Transverse colon (tissue), 4 donors: ENCODE measurements around the gene CLK4. TPM values are rescaled to one million over a fixed set of nuclear protein-coding genes. Genes with fewer than 3 reads are reported as not detected.

Source experiments
- DNase-seq: peaks from one replicate; pipeline ENCODE4 v3.0.0-alpha.2; 2019
- H3K27ac ChIP-seq, 4 donors: fragments of 200-600 bp; sonication (generic); 2 replicates each; pipeline ENCODE4 v1.5.1; 2016 to 2018; ENCODE audit warnings: inconsistent platforms in 4 of 4
- H3K27me3 ChIP-seq: fragments of 200-600 bp; sonication (generic); 2 replicates; pipeline ENCODE4 v1.5.1; 2017; ENCODE audit warnings: inconsistent platforms
- H3K36me3 ChIP-seq, 4 donors: fragments of 200-600 bp; sonication (generic); 2 replicates each; pipeline ENCODE4 v1.5.1; 2017 to 2019; ENCODE audit warnings: inconsistent platforms in 4 of 4
- H3K4me1 ChIP-seq, 4 donors: fragments of 200-600 bp; sonication (generic); 2 replicates each; pipeline ENCODE4 v1.5.1; 2017 to 2020; ENCODE audit warnings: inconsistent platforms in 4 of 4
- H3K4me3 ChIP-seq, 4 donors: fragments of 200-600 bp; sonication (generic); 1 replicate in 1 of 4; 2 replicates in 3 of 4; pipeline versions ENCODE4 v1.5.1 to v1.6.1; 2017 to 2019; ENCODE audit warnings: inconsistent platforms in 4 of 4
- H3K9me3 ChIP-seq, 2 donors: fragments of 200-600 bp; sonication (generic); 2 replicates each; pipeline ENCODE4 v1.5.1; 2017 to 2019; ENCODE audit warnings: inconsistent platforms in 2 of 2
- EP300 ChIP-seq: sonication (generic); formaldehyde crosslinking; IDR thresholded peaks from one replicate; pipeline ENCODE4 v1.6.1; 2017; ENCODE audit warnings: antibody characterized with exemption, low read depth
- POLR2A ChIP-seq: fragments of 450-650 bp; IDR thresholded peaks from one replicate; pipeline ENCODE4 v1.6.1; 2016; ENCODE audit warnings: antibody characterized with exemption, mild to moderate bottlenecking, moderate library complexity
- POLR2AphosphoS5 ChIP-seq, 3 donors: sonication (generic); formaldehyde crosslinking; IDR thresholded peaks; one replicate each; pipeline ENCODE4 v1.6.1; 2016; ENCODE audit warnings: antibody characterized with exemption in 3 of 3
- WGBS, 2 donors: methylation state at CpG; one replicate each; pipeline ENCODE4 v1.1.5; 2018; ENCODE audit warnings: low coverage in 1 of 2; 5-methylcytosine and 5-hydroxymethylcytosine counted together
- in situ Hi-C, 4 donors: fragments of 200-750 bp; cut with MboI; loops; one replicate each; pipeline versions ENCODE4 v1.15.0 to v1.15.1; 2017; ENCODE audit warnings: low sequenced_read_pairs in 3 of 4, low pct_ligation_motif_present in 1 of 4, low pct_unique_long_range_greater_than_20kb in 1 of 4
- intact Hi-C: fragments of 100-400 bp; cut with DNase I; formaldehyde crosslinking; loops from one replicate; pipeline ENCODE4 v1.15.1; 2023; ENCODE audit warnings: low total_unique reads
- total RNA-seq, 4 donors: library from RNA; depleted of rRNA; stranded (reverse); fragments of >200 nt; gene quantifications; one replicate each; pipeline ENCODE4 v1.1.0, GENCODE V29; 2016
- TF ChIP-seq, protein P1 (sequence below), 5 experiments: fragments of 200-600 bp in 3 of 5; fragments of 450-650 bp in 2 of 5; sonication (generic) in 3 of 5; IDR thresholded peaks; 1 replicate in 2 of 5; 2 replicates in 3 of 5; pipeline ENCODE4 v1.5.1; 2016 to 2017; ENCODE audit warnings: antibody characterized with exemption in 5 of 5, inconsistent platforms in 3 of 5, mild to moderate bottlenecking in 2 of 5, moderate library complexity in 1 of 5

Gene CLK4
- total RNA-seq, 4 donors from 2014 or later, result 36.0 to 72.6 (median 52.4) TPM

DNA sequence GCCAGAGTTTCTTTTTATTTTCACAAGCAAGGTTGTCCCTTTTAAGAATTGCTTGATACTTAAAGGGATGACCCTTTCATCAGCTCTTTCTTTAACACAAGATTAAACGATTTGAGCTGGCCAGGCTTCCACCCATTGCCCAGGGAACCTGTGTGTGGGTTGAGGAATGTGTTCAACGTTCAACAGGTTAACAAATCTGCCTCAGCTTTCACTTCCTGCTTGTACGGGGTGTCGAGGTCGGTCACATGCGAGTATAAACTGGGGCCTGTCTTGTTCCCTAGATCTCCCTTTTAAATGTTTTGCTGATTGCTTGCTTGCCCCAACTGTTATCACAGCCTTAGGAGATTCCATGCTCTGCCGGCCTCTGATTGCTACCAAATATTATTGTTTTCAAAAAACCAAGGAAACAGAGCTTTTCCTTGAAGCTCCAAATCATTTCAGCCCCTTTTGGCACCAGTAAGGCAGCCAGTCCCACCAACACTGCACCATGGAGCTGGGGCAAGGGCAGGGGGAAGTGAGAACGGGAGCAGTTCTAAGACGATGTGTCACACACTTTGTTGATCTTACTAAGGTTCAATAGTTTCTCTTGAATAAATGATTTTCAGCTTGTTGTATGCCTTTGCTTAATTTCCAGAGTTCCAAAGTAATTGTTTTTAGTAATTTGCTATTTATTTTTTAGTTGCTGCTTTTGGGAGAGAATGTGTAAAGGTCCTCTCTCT, 10.7 kb upstream of the CLK4 start:
- H3K27me3 ChIP-seq, result no peaks in the 10 kb centered on the region
- no peaks in the 10 kb centered on the region for H3K36me3 ChIP-seq
- in situ Hi-C loops (no loop called here), intact Hi-C loops (no loop called here)
- H3K4me1 ChIP-seq, result no peaks in the 10 kb centered on the region
- DNase-seq, result no peak
- no peaks in the 10 kb centered on the region for H3K9me3 ChIP-seq
- H3K27ac ChIP-seq, result no peak overlapping the region
- no peak overlapping the region for H3K4me3 ChIP-seq
- TF ChIP-seq POLR2AphosphoS5 (IDR thresholded peaks at IDR 0.05) (no peak), POLR2A (no peak), EP300 (no peak)
- TF ChIP-seq, protein P1, sequence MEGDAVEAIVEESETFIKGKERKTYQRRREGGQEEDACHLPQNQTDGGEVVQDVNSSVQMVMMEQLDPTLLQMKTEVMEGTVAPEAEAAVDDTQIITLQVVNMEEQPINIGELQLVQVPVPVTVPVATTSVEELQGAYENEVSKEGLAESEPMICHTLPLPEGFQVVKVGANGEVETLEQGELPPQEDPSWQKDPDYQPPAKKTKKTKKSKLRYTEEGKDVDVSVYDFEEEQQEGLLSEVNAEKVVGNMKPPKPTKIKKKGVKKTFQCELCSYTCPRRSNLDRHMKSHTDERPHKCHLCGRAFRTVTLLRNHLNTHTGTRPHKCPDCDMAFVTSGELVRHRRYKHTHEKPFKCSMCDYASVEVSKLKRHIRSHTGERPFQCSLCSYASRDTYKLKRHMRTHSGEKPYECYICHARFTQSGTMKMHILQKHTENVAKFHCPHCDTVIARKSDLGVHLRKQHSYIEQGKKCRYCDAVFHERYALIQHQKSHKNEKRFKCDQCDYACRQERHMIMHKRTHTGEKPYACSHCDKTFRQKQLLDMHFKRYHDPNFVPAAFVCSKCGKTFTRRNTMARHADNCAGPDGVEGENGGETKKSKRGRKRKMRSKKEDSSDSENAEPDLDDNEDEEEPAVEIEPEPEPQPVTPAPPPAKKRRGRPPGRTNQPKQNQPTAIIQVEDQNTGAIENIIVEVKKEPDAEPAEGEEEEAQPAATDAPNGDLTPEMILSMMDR (IDR thresholded peaks at IDR 0.05), result no peak
- WGBS, 2 donors, result 63 to 65% methylated on average over 2 to 9 of the region's 9 CpGs

DNA sequence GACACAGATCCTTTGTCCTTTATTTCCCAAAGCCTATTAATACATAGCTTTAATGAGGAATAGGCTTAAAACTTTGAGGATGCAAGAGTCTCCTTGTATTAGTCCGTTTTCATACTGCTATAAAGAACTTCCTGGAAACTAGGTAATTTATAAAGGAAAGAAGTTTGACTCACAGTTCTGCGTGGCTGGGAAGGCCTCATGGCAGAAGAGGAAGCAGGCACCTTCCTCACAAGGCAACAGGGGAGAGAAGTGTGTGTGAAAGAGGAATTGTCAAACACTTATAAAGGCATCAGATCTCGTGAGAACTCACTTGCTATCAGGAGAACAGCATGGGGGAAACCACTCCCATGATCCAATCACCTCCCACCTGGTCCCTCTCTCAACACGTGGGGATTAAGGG, 5.4 kb upstream of the CLK4 start:
- Histone ChIP-seq H3K9me3 (no peaks in the 10 kb centered on the region), H3K27me3 (no peaks in the 10 kb centered on the region), H3K4me3 (no peak overlapping the region), H3K4me1 (peaks cover 0 to 3% (median 0%) of the 10 kb centered on the region in 4 donors), H3K36me3 (no peaks in the 10 kb centered on the region), H3K27ac (no peak overlapping the region)
- TF ChIP-seq EP300, result no peak
- TF ChIP-seq POLR2AphosphoS5 (IDR thresholded peaks at IDR 0.05), result no peak
- no peak for TF ChIP-seq POLR2A
- TF ChIP-seq, protein P1 (IDR thresholded peaks at IDR 0.05), result no peak
- 44 to 57% methylated on average over 3 to 4 of the region's 4 CpGs for WGBS, 2 donors
- intact Hi-C loops, result no loop called here
- no peak for DNase-seq
- in situ Hi-C loops, result no loop called here

- in situ Hi-C loops (no loop called here), intact Hi-C loops (no loop called here)
- DNase-seq, result no peak
- Histone ChIP-seq H3K4me1 (peaks cover 0 to 3% (median 0%) of the 10 kb centered on the region in 4 donors), H3K27me3 (no peaks in the 10 kb centered on the region), H3K27ac (no peak overlapping the region), H3K9me3 (no peaks in the 10 kb centered on the region), H3K36me3 (no peaks in the 10 kb centered on the region), H3K4me3 (no peak overlapping the region)
- WGBS, 2 donors, result 0 to 32% methylated on average over 1 to 2 of the region's 2 CpGs
- TF ChIP-seq EP300, result no peak
- TF ChIP-seq POLR2AphosphoS5 (IDR thresholded peaks at IDR 0.05), result no peak
- TF ChIP-seq, protein P1 (IDR thresholded peaks at IDR 0.05), result no peak
- no peak for TF ChIP-seq POLR2A
Measured at GRCh38 chr5:178630951-178631350, 4.1 kb upstream of the CLK4 start.

DNA sequence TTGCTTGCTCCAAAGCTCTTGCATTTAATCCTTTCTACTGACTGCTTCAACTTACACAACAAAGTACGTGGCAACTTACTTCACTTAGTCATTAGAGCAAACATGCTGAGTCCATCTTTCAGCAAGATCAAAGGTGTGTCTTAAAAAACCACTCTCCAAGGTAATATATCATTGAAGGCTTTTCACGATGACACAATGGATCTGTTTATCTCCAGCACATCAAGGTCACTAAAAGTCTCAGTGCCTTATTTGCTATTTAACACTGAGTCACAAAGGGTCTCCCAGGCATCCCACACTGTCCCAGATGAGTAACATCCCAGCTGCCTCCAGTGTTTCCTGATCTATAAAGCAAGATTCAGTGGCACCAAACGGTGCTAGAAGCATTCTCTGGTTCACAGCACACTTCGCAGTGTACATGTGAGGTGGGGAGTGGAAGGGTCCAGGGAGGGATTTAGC, 3.7 kb upstream of the CLK4 start:
- Histone ChIP-seq H3K27ac (no peak overlapping the region), H3K4me1 (peaks cover 0 to 4% (median under 1%) of the 10 kb centered on the region in 4 donors), H3K36me3 (no peaks in the 10 kb centered on the region), H3K27me3 (no peaks in the 10 kb centered on the region), H3K4me3 (no peak overlapping the region), H3K9me3 (no peaks in the 10 kb centered on the region)
- in situ Hi-C loops, result no loop called here
- WGBS, 2 donors, result 11 to 33% methylated on average over 2 to 4 of the region's 4 CpGs
- no peak for DNase-seq
- intact Hi-C loops, result no loop called here
- TF ChIP-seq POLR2A (no peak), POLR2AphosphoS5 (IDR thresholded peaks at IDR 0.05) (no peak), EP300 (no peak)
- TF ChIP-seq, protein P1 (IDR thresholded peaks at IDR 0.05), result no peak
